ENCODE results near the gene FOXL3.

- TF ChIP-seq, protein P1, sequence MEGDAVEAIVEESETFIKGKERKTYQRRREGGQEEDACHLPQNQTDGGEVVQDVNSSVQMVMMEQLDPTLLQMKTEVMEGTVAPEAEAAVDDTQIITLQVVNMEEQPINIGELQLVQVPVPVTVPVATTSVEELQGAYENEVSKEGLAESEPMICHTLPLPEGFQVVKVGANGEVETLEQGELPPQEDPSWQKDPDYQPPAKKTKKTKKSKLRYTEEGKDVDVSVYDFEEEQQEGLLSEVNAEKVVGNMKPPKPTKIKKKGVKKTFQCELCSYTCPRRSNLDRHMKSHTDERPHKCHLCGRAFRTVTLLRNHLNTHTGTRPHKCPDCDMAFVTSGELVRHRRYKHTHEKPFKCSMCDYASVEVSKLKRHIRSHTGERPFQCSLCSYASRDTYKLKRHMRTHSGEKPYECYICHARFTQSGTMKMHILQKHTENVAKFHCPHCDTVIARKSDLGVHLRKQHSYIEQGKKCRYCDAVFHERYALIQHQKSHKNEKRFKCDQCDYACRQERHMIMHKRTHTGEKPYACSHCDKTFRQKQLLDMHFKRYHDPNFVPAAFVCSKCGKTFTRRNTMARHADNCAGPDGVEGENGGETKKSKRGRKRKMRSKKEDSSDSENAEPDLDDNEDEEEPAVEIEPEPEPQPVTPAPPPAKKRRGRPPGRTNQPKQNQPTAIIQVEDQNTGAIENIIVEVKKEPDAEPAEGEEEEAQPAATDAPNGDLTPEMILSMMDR (conservative IDR thresholded peaks at IDR 0.05): no peak
- no peak for TF ChIP-seq EZH2 (IDR thresholded peaks at IDR 0.05; ENCODE audit: low read depth)
These were observed 39.4 kb upstream of the FOXL3 start for GRCh38 chr7:250523-250922.

Measured in PC-9 (cell line).